Suppressor macrophage treated with lipopolysaccharide for 4 hours (primary cell): ENCODE results near the gene LIPM.
A peak's percentile ranks its signal among the peaks of the same experiment; 100 is the strongest.

Experiments
- DNase-seq: peaks from one replicate; pipeline ENCODE4 v3.0.0-alpha.2; 2020

LIPM gene

GRCh38 chr10:88803641-88804040, 1.1 kb downstream of the LIPM start:
- DNase-seq, result no peak

DNA sequence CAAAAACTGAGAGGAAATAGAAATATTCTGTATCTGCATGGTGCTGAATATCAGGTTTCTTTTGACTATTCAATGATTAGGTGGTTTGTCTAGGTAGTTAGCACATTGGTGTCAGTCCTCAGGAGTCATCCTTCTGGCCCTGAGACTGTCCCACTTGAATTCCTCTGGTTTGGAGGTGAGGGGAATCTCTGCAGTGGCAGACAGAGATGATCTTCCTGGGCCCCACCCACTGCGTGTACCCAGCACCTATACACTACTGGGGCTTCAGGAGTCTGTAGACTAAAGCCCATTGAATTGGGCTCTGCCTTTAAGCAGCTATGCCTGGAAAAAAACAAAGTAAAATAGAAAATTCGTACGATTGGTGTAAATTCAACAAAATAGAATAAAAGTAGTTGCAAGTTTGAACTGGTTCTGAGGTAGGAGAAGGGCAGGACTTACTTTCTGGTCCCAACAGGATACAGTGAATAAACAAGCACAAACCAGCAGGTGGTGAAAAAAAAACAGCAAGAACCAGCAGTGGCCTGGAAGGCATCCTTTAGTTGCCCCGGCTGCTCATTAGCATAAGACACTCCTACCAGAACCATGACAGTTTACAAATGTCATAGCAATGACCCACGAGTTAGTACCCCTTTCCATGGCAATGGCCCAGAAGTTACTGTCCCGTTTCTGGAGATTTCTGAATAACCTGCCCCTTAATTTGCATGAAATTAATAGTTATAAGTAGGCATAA, 1.7 kb downstream of the LIPM start:
- no peak for DNase-seq

DNA sequence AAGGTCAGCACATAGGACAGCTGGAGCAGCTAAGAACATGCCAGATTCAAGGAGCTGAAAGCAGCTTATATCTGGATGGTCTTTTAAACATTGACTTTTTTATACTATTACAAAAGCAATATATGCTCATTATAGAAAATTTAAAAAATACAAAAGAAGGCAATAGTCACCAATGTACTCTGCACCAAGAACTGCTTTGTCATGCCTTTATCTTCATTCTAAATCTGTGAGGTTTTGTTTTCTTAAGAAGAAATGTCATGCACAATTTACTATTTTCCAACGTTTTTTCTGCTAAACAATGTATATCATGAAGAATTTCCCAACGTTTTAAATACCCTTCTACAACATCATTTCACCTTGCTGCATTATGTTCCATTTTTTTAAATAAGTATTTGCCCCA, 2.8 kb downstream of the LIPM start:
- DNase-seq, result no peak

DNA sequence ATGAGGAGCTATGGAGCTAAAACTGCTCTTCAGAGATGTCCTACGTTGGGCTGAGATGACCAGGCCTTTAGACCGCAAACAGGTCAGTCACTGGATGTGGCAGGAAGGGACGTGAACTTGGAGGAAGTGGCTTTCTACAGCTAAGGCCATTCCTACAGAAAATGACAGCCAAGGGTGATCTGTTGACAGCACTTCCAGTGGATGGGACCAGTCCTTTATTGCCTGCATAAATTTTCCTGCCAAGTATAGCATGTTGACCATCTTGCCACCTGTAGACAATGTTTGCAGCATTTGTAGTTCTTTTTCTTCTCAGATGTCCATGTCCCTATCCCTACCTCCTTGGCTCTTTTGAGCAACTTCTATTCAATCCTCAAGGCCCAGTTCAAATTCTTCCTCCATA, 3.4 kb downstream of the LIPM start:
- no peak for DNase-seq

GRCh38 chr10:88809621-88810020, 7.1 kb downstream of the LIPM start:
- no peak for DNase-seq

DNA sequence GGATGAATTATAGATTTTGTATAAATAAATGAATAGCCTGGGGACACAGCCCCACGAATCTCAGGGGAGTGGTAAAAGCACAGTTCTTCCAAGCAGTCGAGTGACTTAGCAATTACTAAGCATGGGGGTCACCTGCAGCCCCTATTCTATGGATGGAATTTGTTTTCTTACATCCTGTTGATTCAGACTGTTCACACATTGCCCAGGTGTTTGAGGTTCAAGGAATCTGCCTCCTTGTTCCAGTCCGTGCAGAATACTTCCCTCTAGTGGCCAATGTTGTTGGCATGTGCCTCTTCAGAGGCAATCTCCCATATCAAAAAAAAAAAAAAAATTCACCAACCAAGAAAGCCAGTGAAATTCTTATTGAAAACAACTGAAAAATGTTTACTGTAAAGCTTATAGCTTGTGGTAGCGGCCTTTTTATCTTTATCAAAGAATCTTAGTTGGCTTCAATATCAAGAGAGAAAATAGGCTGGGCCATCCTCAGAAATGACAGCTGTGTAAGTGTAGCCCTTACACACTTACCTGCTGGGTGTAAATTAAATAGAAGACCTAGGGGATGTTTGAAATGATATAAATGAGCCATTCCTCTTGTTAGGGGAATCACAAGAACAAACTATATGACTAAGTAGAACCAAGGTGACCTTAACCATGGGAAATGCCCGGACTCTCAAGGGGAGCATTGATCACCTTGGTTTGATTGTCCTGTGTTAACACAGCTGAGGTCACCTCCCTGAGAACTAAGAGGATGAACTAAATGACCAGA, 7.8 kb downstream of the LIPM start:
- DNase-seq, result peak; percentile 63

DNA sequence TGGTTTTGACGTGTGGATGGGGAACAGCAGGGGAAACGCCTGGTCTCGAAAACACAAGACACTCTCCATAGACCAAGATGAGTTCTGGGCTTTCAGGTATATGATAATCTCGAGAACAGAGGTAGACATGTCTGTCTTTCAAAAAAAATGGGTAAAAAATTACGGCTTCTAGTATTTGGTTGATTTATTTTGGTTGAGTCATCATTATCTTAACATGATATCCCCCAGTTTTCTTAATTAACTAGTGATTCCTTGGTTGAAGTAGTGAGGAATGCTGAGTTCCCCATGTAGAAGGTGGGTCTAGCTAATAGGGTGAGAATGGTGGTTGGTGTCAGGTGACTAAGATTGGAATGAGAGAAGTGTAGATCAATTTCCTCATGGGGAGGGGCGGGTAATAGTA, 10.7 kb downstream of the LIPM start:
- no peak for DNase-seq

- no peak for DNase-seq
These were observed 16.8 kb downstream of the LIPM start for GRCh38 chr10:88819290-88819689.

- no peak for DNase-seq
These were observed 18.3 kb downstream of the LIPM start for GRCh38 chr10:88820748-88821401.

- no peak for DNase-seq
These were observed 23.9 kb downstream of the LIPM start for GRCh38 chr10:88826388-88826787.

DNA sequence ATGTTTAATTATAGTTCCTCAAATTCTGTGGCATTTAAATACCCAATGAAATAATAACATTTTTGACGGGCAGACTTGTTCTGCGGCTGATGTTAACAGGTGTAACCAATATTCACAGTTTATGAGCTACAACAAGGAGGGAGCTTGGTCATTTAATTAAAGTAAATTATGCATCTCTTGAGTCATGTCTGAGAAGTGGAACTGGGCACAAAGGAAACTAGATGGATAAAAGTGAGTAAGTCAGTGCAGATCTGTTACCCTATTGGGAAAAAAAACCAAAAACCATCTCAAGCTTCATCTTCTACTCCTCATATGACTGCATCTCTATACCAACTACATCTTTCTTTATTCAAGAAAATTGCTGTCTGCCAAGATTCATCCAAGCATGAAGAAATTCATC, 25.1 kb downstream of the LIPM start:
- DNase-seq, result no peak

- DNase-seq, result no peak
These were observed 25.8 kb downstream of the LIPM start for GRCh38 chr10:88828310-88828709.

DNA sequence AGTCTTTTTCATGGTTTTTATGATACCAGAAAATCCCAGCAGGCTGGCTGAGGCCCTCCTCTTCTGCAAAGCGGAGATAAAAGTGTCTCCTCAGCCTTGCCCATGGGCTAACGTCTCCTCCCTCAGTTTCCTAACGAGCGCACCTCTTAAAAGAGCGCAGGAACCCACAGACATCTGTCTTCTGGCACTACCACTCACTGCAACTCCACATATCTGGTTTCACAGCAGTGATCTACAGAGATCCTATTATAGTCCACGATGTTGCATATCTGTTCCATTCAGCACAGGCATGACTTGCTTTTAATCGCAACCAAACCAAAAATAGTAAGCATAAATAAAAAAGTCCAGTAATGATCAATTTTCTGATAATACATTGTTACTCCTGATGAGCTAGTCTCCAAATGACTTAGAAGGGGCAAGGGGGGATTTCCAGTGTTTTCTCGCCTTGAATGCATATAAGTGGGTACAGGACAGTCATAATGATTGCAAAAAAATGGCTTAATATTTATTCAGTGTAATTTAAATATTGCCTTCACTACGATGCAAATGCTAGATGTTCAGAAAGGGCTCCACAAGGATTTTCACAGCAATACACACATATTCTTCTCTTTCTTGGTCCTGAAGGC, 28.2 kb downstream of the LIPM start:
- DNase-seq, result no peak

DNA sequence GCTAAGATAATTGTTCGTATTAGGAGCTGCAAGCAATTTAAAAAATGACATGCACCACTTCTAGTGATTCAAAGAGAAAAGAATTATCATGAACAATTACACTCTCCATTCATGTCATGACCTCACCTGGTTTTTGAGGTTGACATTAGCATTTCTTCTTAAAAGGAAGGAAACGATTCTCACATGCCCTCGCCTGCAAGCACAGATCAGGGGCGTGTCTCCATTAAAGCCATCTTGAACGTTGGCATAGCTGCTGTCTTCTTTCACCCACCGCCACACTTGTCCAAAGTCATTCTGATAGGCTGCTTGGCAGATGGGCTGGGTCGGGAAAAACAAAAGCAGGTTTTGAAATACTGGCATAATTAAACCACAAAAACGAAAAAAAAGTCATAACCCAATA, 29.2 kb downstream of the LIPM start:
- DNase-seq, result no peak

- no peak for DNase-seq
These were observed 29.8 kb downstream of the LIPM start for GRCh38 chr10:88832376-88832775.

GRCh38 chr10:88833156-88833555, 30.6 kb downstream of the LIPM start:
- DNase-seq, result no peak

- DNase-seq, result peak; percentile 66
These were observed 31.2 kb downstream of the LIPM start for GRCh38 chr10:88833723-88834122.

- DNase-seq, result peak; percentile 91
These were observed 32.8 kb downstream of the LIPM start for GRCh38 chr10:88835096-88835909.

GRCh38 chr10:88835910-88836221, 33.3 kb downstream of the LIPM start:
- no peak for DNase-seq

- peak; percentile 70 for DNase-seq
These were observed 35.1 kb downstream of the LIPM start for GRCh38 chr10:88837632-88838031.

DNA sequence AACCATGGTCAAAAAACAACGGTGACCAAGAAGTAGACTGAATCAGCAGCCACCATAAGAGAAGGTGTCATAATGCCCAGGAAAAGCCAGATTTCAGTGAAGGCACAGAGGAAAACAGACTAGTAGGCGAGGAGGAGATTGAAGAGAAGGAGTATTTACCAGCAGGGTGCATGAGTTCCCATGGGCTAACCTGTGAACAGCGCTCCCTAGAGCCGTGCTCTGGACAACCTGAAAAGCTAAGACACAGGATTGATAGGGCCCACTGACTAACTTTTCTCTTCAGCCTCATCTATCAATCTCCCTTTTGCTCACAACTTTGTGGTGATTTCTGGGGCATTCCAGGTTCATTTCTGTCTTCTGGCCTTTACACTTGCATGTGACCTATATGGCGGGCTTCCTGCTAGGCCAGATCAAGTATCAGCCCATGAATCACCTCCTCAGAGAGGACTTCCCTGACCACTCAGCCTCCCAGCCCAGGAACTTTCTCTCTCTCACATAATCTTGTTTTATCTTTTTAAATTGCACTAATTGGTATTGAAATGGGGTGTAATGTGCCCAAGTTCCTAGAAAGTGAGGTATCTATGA, 36.3 kb downstream of the LIPM start:
- DNase-seq, result peak; percentile 64

- no peak for DNase-seq
These were observed 37.6 kb downstream of the LIPM start for GRCh38 chr10:88840104-88840503.
